Measurements from ENCODE around the gene EIF2D.

The EIF2D gene

DNA sequence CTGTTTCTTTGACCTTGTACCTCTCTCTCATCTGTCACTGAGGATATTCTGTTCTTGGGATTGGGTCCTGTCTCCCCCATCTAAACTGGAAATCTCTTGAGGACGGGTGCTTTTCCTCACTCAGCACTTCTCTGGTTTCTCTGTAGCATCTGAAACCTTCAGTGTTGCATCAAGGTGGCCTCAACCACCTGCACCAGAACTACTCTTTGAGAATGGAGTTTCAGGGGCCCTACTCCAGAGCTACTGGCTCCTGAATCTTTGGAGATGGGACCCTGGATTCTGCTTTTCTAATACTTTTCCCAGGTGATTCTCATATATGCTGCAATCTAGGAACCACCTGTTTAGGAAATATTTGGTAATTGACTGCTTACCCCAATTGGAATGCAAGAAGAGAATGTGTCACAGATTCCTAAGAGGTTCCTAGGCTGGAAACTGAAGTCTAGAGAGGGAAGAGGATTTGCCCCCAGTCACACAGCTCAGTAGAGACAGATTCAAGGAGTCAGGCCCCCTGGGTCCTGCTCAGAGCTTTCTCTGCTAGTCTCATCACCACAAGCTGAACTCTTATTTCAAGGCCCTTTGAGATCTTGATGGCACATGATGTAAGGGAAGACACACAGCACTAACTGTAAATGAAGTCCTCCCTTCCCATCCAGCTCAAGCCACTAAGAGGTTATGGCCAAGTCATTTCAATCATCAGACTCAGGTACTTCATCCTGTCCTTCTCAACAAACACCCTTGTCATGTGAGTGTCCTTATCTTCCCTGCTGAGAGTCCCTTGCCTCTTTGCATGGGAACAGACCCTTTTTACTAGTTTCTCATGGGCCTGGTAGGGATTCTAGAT lies 48.7 kb downstream of the EIF2D start:
- no peak overlapping the region for H3K4me3 ChIP-seq (ENCODE audit: low read depth, low read length)
- no peak overlapping the region for H2AFZ ChIP-seq
- H3K36me3 ChIP-seq (ENCODE audit: control insufficient read depth, insufficient read depth, low read length): no peaks in the 10 kb centered on the region
- TF ChIP-seq, protein P1, sequence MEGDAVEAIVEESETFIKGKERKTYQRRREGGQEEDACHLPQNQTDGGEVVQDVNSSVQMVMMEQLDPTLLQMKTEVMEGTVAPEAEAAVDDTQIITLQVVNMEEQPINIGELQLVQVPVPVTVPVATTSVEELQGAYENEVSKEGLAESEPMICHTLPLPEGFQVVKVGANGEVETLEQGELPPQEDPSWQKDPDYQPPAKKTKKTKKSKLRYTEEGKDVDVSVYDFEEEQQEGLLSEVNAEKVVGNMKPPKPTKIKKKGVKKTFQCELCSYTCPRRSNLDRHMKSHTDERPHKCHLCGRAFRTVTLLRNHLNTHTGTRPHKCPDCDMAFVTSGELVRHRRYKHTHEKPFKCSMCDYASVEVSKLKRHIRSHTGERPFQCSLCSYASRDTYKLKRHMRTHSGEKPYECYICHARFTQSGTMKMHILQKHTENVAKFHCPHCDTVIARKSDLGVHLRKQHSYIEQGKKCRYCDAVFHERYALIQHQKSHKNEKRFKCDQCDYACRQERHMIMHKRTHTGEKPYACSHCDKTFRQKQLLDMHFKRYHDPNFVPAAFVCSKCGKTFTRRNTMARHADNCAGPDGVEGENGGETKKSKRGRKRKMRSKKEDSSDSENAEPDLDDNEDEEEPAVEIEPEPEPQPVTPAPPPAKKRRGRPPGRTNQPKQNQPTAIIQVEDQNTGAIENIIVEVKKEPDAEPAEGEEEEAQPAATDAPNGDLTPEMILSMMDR (IDR thresholded peaks at IDR 0.05): no peak
- no peak overlapping the region for H3K9ac ChIP-seq
- no peaks in the 10 kb centered on the region for H3K27me3 ChIP-seq (ENCODE audit: control insufficient read depth, insufficient read depth, low read length)
- no peaks in the 10 kb centered on the region for H3K9me3 ChIP-seq (ENCODE audit: control insufficient read depth, low read length)
- H3K79me2 ChIP-seq: no peaks in the 10 kb centered on the region
- H3K4me1 ChIP-seq: peaks cover 7% of the 10 kb centered on the region
- H3K4me2 ChIP-seq (ENCODE audit: low read length): no peak overlapping the region
- no peak overlapping the region for H3K27ac ChIP-seq

DNA sequence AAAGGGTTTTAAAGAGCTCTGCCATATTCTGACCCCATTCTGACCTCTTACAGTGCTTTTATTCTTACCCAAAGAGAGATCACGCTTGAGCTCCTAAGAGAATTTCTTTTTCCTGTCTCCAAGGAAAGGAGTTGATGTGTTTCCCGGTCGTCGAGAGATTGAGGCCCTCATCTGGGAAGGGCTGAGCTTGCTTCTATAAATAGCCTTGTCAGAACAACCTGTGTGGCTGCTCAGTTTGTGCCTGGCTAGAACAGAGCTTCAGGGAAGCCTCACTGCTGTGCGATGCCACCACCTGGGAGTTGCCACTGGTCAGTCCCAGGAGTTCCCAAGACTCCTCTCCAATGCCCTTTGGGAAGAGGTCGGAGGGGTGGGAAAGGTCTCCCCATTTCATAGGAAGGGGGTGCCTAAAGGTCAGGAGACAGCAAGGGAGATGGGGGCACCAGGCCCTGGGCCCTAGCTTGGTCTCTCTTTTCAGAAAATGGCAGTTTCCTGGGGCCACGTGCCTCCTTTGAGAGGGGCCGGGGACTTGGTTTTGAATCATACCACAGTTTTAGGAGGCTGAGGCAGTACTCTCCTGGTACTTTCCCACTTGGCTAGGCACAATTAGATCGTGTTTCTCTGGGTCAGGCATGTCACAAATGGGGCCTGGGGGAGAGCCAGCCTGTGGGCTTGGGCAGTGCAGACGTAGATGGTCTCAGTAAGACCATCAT lies 52.1 kb downstream of the EIF2D start:
- Histone ChIP-seq H3K4me1 (peaks cover 7% of the 10 kb centered on the region), H3K27me3 (ENCODE audit: control insufficient read depth, insufficient read depth, low read length) (no peaks in the 10 kb centered on the region), H3K79me2 (no peaks in the 10 kb centered on the region), H3K9ac (no peak overlapping the region), H3K36me3 (ENCODE audit: control insufficient read depth, insufficient read depth, low read length) (no peaks in the 10 kb centered on the region), H2AFZ (peak overlapping the region; percentile 45), H3K9me3 (ENCODE audit: control insufficient read depth, low read length) (no peaks in the 10 kb centered on the region), H3K4me3 (ENCODE audit: low read depth, low read length) (peak overlapping the region; percentile 35), H3K4me2 (ENCODE audit: low read length) (peak overlapping the region; percentile 57), H3K27ac (peak overlapping the region; percentile 67)
- TF ChIP-seq, protein P1 (IDR thresholded peaks at IDR 0.05): no peak

DNA sequence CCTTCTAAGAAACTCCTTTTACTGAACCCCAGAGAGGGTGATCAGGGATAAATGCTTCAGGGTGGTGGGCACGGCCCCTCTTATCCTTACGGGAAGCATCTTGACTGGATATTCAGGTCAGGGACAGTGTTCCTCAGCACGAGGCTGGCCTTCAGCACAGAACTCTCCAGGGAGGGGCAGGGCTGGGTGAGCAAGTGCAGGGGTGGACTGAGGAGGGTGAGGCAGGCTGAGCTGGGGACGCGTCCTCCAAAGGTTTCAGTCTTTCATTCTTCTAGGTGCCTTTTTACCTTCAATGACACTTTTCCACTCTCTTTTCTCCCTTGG lies 52.6 kb downstream of the EIF2D start:
- Histone ChIP-seq H3K36me3 (ENCODE audit: control insufficient read depth, insufficient read depth, low read length) (no peaks in the 10 kb centered on the region), H3K9me3 (ENCODE audit: control insufficient read depth, low read length) (no peaks in the 10 kb centered on the region), H3K4me1 (peaks cover 7% of the 10 kb centered on the region), H3K4me2 (ENCODE audit: low read length) (peak overlapping the region; percentile 57), H3K79me2 (no peaks in the 10 kb centered on the region), H3K27me3 (ENCODE audit: control insufficient read depth, insufficient read depth, low read length) (no peaks in the 10 kb centered on the region), H2AFZ (peak overlapping the region; percentile 45), H3K9ac (no peak overlapping the region), H3K4me3 (ENCODE audit: low read depth, low read length) (peak overlapping the region; percentile 35), H3K27ac (peak overlapping the region; percentile 67)
- TF ChIP-seq, protein P1 (IDR thresholded peaks at IDR 0.05): no peak

DNA sequence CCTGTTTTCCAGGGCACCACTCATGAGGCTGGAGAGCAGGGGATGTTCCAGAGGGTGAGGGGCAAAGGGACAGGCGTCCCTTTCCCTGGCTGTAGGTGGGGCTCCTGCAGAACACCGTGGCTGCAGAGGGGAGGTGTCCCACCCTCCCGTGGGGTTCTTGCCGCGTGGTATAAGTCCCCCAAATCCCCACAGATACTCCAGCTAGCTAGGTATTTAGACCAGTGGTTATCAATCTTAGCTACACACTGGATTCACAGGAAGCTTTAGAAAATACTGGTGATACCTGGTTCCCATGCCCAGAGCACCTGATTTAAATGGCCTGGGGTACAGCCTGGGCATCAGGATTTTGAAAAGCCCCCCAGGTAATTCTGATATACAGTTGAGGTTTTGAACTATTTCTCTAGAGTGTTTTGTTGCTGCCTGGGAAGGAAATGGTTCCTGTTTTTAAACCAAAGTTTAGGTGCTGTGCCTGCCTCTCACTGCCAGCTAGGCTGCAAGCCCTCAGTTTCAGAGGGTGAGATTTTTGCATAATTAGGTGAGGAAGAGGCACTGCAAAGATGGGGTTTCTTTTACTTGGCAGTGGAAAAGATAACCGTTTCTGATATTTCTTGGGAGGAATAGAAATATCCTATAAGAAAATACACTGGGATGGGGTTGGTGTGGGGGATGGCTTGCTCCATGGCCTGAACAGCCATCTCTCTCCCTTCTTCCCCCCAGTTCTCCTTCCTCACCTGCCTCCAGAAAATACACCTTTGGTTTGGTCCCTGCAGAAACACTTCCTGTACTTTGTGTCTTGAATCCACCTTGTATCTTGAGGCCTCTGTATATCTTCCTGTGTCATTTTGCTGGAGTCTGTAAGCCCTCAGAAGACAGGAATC lies 53.2 kb downstream of the EIF2D start:
- Histone ChIP-seq H3K4me1 (peaks cover 7% of the 10 kb centered on the region), H2AFZ (peak overlapping the region; percentile 45), H3K9me3 (ENCODE audit: control insufficient read depth, low read length) (no peaks in the 10 kb centered on the region), H3K79me2 (no peaks in the 10 kb centered on the region), H3K27me3 (ENCODE audit: control insufficient read depth, insufficient read depth, low read length) (no peaks in the 10 kb centered on the region), H3K27ac (peak overlapping the region; percentile 67), H3K36me3 (ENCODE audit: control insufficient read depth, insufficient read depth, low read length) (no peaks in the 10 kb centered on the region), H3K4me3 (ENCODE audit: low read depth, low read length) (peak overlapping the region; percentile 65), H3K9ac (no peak overlapping the region), H3K4me2 (ENCODE audit: low read length) (peak overlapping the region; percentile 68)
- TF ChIP-seq, protein P1 (IDR thresholded peaks at IDR 0.05): no peak

Data from parathyroid adenoma (tissue), 2 donors.